GM10266 (cell line): ENCODE measurements around the gene PPP2R2C.

ENCODE experiments used
- DNase-seq: peaks from one replicate; pipeline ENCODE4 v3.0.0; 2012; ENCODE audit errors: extremely low spot score
- TF ChIP-seq, protein P1 (sequence below): IDR thresholded peaks from 2 replicates; pipeline ENCODE4 v1.5.1; 2012; ENCODE audit warnings: mild to moderate bottlenecking, low read depth; ENCODE audit not compliant: control insufficient read depth, insufficient read depth; ENCODE audit errors: missing control alignments

The PPP2R2C gene

DNA sequence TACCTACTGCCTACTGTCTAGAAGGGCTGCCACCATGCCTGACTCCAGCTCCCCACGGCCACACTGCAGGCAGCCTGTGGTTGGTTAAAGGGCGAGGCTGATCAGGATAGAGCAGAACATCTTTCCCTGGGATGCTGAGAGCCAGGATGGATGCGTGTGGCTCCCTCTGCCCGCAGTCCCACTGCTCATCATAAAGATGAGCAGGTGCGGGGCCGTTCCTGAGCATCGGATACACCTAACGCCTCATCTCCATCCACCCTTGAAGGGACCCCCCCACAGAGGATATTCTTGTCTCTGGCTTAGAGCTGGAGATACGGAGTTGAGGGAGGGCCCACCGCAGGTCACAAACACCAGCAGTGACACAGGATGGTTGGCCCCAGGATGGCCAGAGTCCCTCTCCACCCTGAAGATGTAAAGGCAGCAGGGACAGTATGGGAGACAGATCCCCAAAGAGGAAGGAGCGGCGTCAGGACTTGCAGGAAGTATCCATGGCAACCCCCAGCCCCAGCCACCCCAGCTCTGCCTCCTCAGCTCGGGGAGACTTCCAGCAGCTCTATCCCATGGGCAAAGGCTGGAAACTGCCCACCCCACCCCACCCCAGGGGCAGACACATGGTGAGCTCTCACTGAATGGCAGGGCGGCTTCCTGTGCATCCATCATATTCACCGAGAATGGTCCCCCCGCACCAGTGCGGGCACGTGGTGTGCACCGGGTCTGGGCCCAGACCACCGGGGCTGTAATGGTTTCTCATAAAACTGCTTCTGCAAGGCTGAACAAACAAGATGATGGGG is 19.3 kb downstream of the PPP2R2C start:
- DNase-seq, result no peak
- TF ChIP-seq, protein P1, sequence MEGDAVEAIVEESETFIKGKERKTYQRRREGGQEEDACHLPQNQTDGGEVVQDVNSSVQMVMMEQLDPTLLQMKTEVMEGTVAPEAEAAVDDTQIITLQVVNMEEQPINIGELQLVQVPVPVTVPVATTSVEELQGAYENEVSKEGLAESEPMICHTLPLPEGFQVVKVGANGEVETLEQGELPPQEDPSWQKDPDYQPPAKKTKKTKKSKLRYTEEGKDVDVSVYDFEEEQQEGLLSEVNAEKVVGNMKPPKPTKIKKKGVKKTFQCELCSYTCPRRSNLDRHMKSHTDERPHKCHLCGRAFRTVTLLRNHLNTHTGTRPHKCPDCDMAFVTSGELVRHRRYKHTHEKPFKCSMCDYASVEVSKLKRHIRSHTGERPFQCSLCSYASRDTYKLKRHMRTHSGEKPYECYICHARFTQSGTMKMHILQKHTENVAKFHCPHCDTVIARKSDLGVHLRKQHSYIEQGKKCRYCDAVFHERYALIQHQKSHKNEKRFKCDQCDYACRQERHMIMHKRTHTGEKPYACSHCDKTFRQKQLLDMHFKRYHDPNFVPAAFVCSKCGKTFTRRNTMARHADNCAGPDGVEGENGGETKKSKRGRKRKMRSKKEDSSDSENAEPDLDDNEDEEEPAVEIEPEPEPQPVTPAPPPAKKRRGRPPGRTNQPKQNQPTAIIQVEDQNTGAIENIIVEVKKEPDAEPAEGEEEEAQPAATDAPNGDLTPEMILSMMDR, result no peak

GRCh38 chr4:6452116-6452896 is 20.1 kb downstream of the PPP2R2C start:
- no peak for DNase-seq
- TF ChIP-seq, protein P1, result no peak

GRCh38 chr4:6451309-6451708 is 21.1 kb downstream of the PPP2R2C start:
- no peak for DNase-seq
- TF ChIP-seq, protein P1, result no peak

DNA sequence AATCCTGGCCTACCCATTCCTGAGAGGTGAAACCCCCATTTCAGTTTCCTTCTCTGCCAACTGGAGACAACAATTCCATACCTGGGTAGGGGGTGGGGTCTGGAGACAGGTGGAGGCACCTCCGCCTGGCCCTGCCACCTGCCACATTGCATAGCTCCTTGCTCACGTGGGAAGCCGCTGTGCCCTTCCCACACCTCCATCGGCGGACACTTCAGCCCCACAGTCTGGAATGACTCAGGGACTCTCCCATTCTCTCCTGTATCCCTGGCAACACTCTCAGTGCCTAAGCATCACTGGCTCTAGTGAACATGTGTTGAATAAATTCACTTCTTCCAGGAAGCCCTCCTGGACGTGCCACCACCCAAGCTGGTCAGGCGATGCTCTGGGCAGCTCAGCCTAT is 21.7 kb downstream of the PPP2R2C start:
- TF ChIP-seq, protein P1, result no peak
- DNase-seq, result no peak

DNA sequence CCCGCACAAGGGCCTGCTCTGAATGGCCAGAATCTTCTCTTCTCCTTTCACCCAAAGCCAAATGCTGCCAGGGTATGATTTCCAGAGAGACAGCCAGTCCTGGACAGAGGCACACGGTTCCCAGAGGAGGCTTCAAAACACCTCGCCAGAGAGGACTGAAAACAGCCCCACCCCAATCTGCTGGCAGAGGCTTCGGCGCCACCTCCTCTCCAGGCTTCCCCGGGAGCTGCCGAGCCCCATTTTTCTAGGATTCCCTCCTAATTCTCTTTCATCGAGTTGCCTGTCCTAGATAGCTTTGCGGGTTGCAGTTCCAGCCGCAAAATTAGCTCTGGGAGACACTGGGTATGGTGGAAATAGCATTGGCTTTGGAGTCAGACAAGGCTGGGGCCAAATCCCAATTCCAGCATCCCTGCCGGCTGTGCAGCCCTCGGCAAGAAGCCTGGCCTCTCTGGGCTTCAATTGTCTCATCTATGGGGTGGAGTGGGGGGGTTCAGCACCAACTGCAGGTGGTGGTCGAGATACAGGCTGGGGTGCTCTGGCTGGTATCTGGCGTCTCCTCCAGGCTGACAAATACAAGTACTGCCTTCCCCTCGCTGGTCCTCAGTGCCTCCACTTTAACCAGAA is 22.6 kb downstream of the PPP2R2C start:
- TF ChIP-seq, protein P1, result no peak
- DNase-seq, result no peak

DNA sequence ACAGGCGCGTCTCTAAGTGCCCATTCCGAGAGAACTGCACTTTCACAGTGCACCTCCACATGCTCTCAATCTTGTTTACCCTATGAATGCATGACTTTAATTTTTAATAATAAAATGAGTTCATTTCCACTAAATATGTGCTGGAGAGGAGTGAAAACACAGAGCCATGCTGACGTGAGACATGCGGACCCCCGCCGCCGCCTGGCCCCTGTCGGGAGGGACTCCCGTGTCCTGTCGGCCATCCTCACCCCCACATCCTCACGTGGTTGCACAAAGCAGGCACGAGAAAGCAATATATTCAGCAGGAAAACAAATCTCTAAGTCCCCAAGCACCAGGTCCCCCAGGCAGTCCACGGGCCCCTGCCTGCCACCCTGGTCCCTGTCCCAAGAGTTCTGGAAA is 23.1 kb downstream of the PPP2R2C start:
- TF ChIP-seq, protein P1, result no peak
- no peak for DNase-seq
